T-helper 22 cell (primary cell): ENCODE measurements around the gene RIGI.
"Not testable (repeated sequence)": the region's sequence is repeated elsewhere in the genome, so short reads cannot be mapped to it uniquely, and the experiment has no call there.

Experiments used
- DNase-seq: peaks from one replicate; pipeline ENCODE4 v3.0.0-alpha.2; 2020; ENCODE audit warnings: low read depth

The RIGI gene

DNA sequence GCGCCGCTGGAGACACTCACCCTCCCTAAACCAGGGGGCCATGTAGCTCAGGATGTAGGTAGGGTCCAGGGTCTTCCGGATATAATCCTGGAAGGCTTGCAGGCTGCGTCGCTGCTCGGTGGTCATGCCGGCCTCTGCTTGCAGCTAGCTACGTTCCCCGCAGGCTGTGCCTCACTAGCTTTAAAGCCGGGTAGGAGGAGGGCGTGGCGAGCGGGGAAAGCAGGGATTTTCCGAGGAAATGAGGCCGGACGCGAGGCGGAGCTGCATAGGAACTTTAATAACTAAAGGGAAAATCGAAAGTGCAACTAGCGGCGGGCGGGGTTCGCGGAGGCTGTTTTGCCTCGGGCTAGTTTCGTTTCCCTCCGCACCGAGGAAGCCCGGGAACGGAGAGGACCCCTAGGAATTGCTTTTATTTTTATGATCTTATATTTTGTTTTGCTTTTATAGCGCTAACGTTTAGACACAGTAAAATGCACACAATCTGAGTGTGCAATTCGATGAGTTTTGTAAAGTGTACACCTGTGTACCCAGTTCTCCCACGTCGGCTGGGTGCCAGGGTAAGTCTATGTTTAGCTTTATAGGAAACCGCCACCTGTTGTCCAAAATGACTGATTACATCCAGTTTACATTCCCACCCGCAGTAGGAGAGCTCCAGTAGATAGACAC, at the start of gene RIGI:
Gene RIGI (minus strand): TSS at position 156 of the 666 bp plus-strand sequence. CDS start 30 bp downstream, at position 126.
- peak; percentile 82 for DNase-seq

DNA sequence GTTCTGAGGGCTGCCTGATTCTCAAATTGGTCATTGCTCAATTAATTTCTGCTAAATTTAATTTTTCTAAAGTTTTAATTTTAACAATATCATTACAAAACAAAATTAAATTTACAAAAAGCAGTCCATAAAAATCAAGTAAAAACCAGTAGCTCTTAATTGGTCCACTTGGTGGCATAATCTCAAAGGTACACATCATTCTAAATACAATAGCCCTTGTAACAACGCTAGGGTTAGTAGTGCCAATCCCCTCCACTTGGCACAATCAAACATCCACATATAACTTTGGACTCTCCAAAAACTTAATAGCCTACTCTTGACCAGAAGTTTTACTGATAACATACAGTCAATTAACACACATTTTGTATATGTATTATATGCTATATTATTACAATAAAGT, 48.9 kb upstream of the RIGI start:
- no peak for DNase-seq

DNA sequence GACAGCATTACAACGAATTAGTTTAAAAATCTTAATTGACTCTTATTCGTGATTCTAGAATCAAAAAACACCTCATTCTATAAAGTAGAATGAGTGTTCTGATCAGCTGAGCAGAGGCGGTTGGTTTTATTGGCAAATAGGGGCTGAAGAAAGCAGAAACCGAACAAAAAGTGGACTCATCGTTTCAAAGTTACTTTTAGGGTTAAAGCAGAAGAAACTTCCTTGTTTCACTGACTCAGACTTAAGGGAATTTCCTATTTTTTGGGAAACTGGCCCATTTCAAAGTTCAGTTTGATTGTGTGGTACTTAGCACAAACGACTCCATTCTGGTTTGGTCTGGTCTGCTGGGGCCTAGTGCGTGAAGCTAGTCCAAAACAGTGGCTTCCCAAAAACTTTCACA, 47.8 kb upstream of the RIGI start:
- DNase-seq, result no peak

DNA sequence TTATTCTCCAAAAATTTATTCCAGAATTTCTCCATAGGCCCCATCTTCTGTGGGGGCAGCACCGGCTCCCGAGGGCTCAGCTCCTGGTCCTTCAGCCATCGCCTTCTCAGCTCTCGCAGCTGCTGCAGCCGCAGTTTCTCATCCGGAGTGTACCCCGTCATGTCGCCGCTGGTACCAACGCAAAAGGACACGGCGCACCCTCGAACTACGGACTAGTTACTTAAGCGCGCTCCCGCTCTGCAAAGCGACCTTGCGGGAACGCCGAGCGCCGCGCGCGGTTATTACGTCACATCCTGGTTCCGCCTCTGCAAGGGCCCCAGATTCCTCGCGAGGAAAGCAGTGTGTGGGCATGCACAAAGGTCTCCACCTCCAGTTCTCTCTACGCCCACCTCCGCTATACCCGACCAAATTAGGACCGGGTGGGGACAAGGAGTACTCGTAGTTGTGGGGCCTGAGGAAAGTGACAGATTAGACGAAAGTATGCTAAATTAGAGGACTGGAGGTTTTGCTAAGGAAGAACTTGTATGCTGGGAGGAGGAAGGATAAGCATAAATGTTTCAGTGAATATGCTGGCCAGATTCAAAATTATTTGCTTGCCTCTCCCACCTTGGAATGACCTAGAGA, 47.0 kb upstream of the RIGI start, which contains the start of gene NDUFB6:
Gene NDUFB6 (minus strand): TSS at position 260 of the 624 bp plus-strand sequence. CDS start 99 bp downstream, at position 161.
- peak; percentile 91 for DNase-seq

DNA sequence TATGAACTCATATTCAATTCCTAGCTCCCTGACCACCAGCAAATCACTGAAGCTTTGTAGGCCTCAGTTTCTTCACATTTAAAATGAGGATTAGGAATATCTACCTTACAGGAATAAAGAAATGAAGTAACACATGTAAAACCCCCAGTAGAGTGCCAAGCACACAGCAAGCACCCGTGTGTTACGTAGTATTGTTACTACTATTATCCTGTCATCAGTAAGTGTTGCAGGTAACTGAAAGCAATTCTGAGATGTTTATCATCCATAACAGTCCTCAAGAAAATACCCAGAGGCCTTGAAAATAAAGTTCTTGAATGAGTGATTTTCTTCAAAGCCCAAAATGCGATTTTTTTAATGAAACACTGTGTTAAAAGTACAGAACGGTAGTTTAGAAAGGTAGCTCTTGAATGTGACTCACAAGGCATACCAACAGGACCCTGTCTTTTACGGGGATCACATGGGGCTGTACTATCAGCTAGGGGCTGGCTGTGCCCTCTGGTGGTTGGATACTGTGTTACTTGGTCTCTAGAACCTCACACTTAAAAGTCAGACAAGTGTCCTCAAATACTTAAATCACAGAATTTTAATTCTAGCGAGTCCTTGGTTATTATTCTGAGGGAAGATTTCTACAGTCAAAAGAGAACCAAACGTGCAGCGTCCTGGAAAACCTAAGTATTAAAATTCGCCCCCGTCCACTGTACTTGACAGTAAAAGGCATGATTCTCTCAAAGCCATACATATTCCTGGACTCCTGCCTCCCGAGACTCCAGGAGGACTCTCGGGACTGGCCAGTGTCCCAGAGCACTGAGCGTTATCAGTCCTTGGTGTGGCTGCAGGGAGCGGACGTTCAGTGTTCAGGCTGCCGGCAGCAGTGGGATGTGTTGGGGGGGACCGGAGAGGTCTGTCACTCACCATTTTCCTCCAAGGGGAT, 46.2 kb upstream of the RIGI start:
- DNase-seq, result peak; percentile 65

DNA sequence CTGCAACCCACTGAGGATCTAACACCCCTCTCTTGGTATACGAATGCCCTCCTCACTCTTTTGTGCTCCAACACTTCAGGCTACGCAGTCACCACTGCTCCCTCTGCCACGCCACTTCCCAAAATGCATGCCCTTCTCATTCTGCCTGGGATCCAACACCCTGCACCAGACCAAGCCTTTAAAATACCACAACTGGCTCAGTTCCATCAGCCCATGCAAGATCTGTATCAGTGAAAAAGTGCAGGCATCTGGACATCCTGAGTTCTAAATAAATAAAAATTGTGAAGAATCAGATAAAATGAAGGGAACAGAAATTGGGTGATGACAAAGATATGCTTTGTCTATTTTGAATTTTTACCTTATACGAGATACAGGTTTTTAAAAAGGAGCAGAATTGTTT, 44.3 kb upstream of the RIGI start:
- no peak for DNase-seq

DNA sequence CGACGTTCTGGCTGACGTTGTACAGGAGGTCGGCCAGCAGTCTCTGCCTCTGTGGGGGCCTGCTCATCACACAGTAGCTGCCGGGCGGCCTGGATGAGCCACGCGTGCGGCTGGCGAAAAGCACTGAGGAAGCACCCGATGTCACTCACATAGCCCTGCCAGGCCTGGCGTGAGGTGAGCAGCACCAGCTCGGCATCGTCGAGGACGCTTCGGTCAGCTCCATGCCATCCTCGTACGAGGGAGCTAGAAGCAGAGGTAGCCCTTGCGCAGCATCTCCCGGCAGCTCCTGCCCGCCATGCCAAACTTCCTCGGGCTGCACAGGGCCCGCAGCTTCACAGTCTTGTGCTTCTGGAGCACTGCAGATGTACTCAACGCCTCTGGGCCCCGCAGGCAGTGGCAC, 40.8 kb upstream of the RIGI start:
- no peak for DNase-seq

DNA sequence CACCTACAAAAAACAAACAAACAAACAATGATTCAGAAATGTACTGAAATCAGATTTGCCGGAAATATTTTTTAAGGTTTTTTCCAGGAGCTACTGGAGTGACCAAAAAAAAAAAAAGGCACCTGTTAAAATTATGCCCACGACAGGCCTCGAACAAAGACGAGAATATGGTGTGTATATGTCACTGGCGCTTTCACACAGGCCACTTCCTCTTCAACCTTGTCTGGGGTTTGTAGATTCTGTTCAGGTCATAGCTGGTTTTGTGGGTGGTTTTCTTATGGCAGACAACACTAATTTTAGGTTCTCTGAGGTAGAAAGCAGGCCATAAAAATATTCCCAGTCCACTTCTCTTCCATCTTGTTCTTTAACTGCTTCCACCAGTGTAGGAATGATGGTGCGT, 40.0 kb upstream of the RIGI start:
- no peak for DNase-seq

DNA sequence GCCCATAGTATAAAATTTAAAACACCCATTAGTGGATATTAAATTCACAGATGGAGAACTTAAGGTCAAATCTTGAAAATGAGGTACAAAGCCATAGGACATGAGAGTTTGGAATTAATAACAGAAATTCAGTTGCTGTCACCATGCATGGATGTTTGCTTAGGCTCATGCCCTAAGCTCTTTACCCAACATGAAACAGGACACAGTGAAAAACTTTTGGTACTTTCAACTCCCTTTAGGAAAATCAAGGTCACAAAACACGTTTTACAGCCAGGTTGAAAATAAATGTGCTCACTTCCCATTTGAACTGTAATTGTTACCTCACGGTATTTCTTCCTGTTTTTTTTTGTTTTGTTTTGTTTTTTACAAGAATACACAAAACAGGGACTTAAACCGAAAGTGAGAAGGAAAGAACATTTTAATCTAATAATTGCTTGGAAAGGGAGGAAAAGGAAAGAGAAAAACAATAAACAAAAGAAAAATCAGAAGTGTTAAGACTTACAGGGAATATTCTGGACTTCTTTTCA, 32.5 kb upstream of the RIGI start:
- no peak for DNase-seq

DNA sequence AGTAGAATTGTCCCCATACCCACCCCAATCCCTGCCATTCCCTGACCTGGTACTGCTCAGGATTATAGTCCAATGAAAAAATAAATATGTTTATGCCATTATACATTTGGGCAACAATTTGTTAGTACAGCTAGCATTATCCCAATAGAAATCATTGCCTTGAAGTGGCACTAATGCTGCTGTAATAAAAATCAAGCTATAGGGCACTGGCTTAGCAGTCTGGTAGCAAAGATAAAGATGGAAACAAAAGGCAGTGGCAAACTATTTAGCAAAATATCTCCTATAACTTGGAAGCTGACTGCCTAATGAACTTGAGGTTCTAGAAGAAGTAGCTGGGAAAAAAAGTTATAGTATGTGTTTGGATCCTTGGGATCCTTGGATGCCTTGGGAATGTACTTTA, 28.6 kb upstream of the RIGI start:
- DNase-seq, result no peak

DNA sequence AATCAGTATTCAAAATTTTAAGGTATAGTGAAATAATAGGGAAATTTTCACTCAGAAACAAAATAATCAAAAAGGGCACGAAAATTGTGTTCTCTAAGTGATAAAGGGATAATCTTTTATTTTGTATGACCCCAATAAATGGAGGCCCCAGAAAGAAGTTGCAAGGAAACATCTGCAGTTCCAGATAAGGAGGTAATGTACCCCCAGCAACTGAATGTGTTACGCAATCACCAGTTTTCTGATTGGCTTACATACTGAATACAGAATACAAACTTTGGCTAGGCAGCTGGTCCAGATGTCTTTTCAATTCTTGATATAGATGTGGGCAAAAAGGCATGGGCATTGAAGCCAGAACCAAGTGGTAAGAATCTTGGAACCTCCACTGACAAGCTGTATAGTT, 28.1 kb upstream of the RIGI start:
- no peak for DNase-seq

DNA sequence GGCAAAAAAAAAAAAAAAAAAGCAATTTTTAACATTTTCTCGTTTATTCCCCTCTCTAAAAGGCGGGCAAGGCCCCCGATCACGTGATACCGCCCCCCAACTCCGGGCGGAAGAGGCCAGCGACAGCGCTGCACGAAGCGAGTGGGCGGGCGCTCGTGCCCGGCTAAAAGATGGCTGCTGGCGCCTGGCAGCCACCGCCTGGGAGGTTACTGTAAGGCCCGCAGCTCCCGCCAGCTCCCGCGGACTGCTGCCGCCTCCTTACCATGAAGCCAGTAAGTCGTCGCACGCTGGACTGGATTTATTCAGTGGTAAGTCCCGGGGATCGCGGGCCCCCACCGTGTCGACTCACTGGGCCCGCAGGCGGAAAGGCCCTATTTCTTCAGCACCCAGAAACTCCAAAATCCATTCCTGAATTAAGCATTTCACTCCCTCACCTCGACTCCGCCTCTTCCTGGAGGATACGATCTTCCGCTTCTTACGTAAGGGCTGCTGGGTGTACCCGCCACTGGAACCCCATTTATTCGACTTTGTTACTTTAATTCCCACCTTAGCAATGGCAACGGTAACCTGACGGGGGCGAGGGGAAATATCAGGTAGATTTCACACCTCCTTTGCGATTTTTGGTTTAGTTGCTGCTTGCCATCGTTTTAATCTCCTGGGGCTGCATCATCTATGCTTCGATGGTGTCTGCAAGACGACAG, 26.3 kb upstream of the RIGI start, which contains the start of the genes SMIM27 and TOPORS:
Gene SMIM27 (plus strand): TSS at position 156 of the 701 bp plus-strand sequence. CDS start 108 bp downstream, at position 264.
Gene TOPORS (minus strand): TSS at position 415 of the 701 bp plus-strand sequence. CDS start 150 bp downstream, at position 265.
- DNase-seq, result peak; percentile 86

DNA sequence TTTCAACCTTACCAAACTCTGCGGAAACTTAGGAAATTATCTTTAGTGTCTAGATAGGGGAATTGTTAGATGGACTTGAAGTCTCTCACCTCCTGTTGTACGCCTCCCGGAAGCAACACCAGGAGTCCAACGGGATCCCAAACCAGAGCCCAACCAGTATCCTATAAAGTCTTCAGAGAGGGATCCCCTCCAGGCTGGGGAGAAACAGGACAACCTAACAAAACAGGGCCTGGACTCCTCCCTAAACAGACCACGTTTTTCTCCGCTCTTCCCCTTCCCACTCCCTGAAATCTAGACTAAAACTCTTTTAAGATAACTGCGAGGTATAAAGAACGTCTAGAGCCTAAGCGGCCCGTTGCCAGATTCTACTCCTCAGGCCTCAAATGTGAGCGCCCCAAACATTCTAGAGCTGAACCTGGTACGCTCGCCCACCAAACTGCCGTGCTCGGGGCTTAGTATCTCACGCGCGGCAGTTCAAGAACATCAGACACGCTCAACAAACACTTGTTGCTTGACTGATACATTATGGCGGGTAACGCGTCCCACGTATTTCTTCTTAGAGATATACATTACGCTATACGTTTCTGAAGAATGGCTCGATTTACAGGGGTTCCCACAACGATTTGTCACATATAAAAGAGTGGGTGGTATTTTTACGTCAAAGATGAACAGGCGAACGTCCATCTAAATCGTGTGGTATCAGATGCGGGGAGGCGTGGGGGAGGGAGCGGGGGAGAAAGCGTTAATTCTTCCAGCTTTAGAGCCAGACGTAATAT, 25.5 kb upstream of the RIGI start:
- DNase-seq, result no peak

DNA sequence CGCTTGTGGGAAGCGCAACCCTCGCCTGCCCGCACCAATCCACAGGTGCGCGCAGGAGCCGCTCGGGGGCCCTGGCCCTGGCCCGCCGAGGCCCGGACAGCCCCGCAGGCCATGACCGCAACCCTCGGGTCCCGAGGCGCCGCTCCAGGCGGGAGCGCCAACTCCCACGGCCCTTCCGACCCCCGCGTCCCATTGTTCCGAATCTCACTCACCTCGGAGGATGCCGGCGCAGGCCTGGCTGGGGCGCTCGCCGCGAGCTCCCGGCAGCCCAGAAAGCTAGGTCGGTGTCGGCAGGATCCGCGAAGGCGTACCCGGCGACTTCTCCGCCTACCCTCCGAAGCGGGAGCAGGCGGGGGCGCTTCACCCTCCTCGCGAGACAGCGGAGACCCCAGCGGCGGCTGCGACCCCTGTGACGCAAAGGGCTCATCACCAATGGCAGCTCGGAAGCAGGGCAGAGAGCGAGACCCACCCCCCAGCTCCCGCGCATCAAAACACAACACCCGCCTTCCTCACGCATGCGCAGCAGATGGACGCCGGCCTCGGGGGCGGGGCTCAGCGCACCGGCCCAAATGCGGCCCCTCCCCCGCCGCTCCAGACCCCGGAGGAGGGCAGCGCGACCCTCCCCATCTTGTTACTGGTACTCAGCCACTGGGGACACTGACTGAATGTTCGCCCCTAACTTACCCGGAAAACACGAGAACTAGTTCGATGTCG, 24.7 kb upstream of the RIGI start:
- peak; percentile 97 for DNase-seq

DNA sequence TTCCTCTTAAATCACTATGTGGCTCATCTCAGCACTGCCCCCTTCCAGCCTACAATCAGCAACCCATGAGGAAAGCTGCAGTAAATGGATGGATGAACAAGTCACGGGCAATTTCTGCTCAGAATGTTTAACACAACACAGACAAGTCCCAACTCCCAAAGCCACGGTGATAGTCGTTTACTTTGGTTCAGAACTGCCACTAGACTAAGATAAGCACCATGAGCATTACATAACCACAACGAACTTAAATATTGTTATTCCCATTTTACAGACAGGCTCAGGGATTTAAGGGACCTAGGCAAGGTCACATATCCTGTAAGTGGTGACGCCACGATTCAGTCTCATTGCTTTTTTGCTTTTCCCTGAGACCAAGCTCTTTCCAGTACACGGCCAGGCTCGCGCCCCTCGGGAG, 24.2 kb upstream of the RIGI start:
- no peak for DNase-seq

DNA sequence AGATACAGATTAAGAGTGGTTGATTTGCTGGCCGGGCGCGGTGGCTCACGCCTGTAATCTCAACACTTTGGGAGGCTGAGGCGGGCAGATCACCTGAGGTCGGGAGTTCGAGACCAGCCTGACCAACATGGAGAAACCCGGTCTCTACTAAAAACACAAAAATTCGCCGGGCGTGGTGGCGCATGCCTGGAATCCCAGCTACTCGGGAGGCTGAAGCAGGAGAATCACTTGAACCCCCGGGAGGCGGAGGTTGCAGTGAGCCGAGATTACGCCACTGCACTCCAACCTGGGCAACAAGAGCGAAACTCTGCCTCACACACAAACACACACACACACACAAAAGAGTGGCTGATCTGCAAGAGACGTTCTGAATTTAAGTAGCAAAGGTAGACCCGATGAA, 22.2 kb upstream of the RIGI start:
- DNase-seq, result not testable (repeated sequence)

DNA sequence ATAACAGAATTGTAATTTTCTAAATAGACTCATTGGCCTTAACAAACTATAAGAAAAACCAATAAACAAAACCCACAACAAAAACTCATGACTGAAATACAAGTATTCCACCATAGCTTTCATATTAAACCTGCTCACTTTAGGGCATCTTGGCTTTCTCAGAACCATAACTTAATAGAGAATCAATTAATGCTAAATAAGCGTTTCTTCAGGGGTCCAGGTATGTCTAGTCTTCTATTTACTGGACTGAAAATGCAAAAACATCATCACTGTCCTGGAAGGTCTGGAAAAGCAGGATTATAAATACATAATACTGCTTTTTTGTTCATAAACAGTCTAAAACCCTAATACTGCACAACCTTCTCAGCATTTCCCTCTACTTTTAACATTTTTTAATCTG, 19.9 kb upstream of the RIGI start:
- DNase-seq, result no peak

DNA sequence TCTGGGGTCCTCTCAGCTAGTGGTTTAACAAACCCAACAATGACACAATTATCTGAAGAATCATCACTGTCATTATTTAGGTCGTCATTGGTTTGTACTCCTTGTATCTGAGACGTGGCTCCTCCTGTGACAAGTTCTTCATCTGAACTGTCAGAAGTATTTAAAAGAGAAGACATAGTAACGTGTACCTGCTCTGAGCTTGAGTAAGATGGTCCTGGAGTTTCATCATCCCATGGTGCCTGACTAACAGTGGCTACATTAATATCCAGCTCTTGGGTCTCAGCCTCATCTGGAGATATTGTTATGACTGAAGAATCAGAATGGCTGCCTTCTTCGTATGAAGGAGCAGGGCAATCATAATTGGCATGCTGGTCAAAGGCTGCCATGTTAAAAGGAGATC, 17.1 kb upstream of the RIGI start:
- DNase-seq, result no peak

DNA sequence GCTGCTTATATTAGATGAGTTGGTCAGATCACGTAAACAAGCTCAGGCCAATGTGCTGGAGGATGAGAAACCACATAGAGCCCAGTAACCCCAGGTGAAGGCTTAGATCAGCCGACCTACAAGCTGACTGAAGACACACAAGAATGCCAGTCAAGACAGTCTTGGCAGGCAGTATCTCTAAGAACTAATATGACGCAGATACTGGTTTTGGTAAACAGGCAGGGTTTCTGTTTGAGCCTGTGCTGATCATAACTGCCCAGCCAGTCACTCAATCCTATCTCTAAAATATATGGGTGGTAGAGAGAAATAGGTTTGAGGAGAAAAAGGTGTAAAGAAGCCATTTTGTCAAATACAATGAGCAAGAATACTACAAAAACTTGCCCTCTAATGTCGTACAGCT, 7.8 kb upstream of the RIGI start:
- no peak for DNase-seq

DNA sequence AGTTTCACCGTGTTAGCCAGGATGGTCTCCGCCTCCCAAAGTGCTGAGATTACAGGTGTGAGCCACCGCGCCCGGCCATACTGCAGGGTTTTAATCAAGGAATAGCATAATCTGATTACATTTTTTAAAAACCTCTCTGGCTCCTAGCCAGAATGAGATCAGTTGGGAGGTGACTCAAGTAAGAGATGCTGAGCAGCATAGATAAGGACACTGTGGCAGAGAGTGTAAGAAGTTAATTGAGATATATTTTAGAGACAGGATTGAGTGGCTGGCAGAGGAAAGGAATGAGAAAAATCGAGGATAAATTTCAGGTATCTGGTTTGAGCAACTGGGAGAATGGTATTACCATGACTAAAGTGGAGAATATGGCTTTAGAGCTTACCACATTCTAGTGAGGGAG, 7.3 kb upstream of the RIGI start:
- DNase-seq, result no peak
